H1 (cell line): ENCODE measurements around the gene RREB1. TPM values are rescaled to one million over a fixed set of nuclear protein-coding genes. Genes with fewer than 3 reads are reported as not detected.

Experiments used
- CTCF ChIA-PET: fragments of 300-600 bp; sonication (Branson Sonifier 250); formaldehyde crosslinking; loops from one replicate; lab custom pipeline; 2021; ENCODE audit not compliant: partially characterized antibody; lab: Charles Lee
- POLR2A ChIA-PET: fragments of 300-600 bp; sonication (Branson Sonifier 250); formaldehyde crosslinking; loops from one replicate; lab custom pipeline; 2021; ENCODE audit warnings: inconsistent platforms; ENCODE audit not compliant: partially characterized antibody; lab: Charles Lee
- DNase-seq, 2 experiments: peaks; one replicate each; pipeline versions ENCODE4 v3.0.0 to v3.0.0-alpha.2; 2010 to 2022; ENCODE audit warnings: low spot score in 2 of 2, low read depth in 1 of 2, mixed read lengths in 1 of 2
- FAIRE-seq: peaks from 2 replicates; lab custom pipeline; 2011; peaks lifted over from hg19 to GRCh38; lab: Jason Lieb, UNC
- H2AFZ ChIP-seq: 2 replicates; pipeline ENCODE4 v1.8.1; 2012; ENCODE audit warnings: low read length, inconsistent platforms
- H2AK5ac ChIP-seq: 2 replicates; pipeline ENCODE4 v1.6.1; 2013; ENCODE audit warnings: low read depth, low read length
- H2BK120ac ChIP-seq: replicated peaks from 2 replicates; pipeline ENCODE3; 2013; ENCODE audit warnings: low read depth, low read length, inconsistent platforms
- H2BK12ac ChIP-seq: 2 replicates; pipeline ENCODE4 v1.6.1; 2013; ENCODE audit warnings: low read depth, low read length
- H2BK15ac ChIP-seq: 2 replicates; pipeline ENCODE4 v1.6.1; 2013; ENCODE audit warnings: low read length
- H2BK20ac ChIP-seq: 2 replicates; pipeline ENCODE4 v1.6.1; 2013; ENCODE audit warnings: low read length
- H2BK5ac ChIP-seq: 2 replicates; pipeline ENCODE4 v1.6.1; 2013; ENCODE audit warnings: low read depth, low read length
- H3K14ac ChIP-seq: 2 replicates; pipeline ENCODE4 v1.6.1; 2013; ENCODE audit warnings: inconsistent platforms; ENCODE audit not compliant: insufficient read length
- H3K18ac ChIP-seq: 2 replicates; pipeline ENCODE4 v1.6.1; 2013; ENCODE audit warnings: low read length; ENCODE audit errors: extremely low read depth
- H3K23ac ChIP-seq: 2 replicates; pipeline ENCODE4 v1.6.1; 2013; ENCODE audit warnings: inconsistent platforms; ENCODE audit not compliant: insufficient read length
- H3K23me2 ChIP-seq: 2 replicates; pipeline ENCODE4 v1.6.1; 2013; ENCODE audit warnings: low read depth, low read length
- H3K27ac ChIP-seq: 2 replicates; pipeline ENCODE4 v1.6.1; 2011; ENCODE audit warnings: low read depth, low read length, inconsistent platforms
- H3K27me3 ChIP-seq, 4 experiments: replicated peaks in 1 of 4; 1 replicate in 1 of 4; 2 replicates in 3 of 4; pipeline versions ENCODE4 v1.6.1 to v1.8.1; 2011 to 2013; ENCODE audit warnings: low read length in 3 of 4, mild to moderate bottlenecking in 3 of 4, inconsistent platforms in 2 of 4, mixed read lengths in 2 of 4, moderate library complexity in 1 of 4; ENCODE audit not compliant: control insufficient read depth in 3 of 4, insufficient read depth in 3 of 4; ENCODE audit errors: extremely low read depth in 1 of 4
- H3K36me3 ChIP-seq, 4 experiments: 2 replicates each; pipeline versions ENCODE4 v1.6.1 to v1.8.1; 2011 to 2013; ENCODE audit warnings: mild to moderate bottlenecking in 4 of 4, low read length in 3 of 4, moderate library complexity in 2 of 4, control low read depth in 1 of 4, inconsistent platforms in 1 of 4; ENCODE audit not compliant: insufficient read depth in 4 of 4, control insufficient read depth in 2 of 4
- H3K4ac ChIP-seq: replicated peaks from 2 replicates; pipeline ENCODE3; 2013; ENCODE audit warnings: low read length, low read depth, mixed read lengths, inconsistent platforms; ENCODE audit not compliant: insufficient read length
- H3K4me1 ChIP-seq, 4 experiments: replicated peaks in 1 of 4; 1 replicate in 1 of 4; 2 replicates in 3 of 4; pipeline versions ENCODE4 v1.6.1 to v1.8.1; 2011 to 2013; ENCODE audit warnings: low read length in 3 of 4, inconsistent platforms in 2 of 4, mixed read lengths in 1 of 4; ENCODE audit not compliant: insufficient read depth in 4 of 4, control insufficient read depth in 3 of 4
- H3K4me2 ChIP-seq, 2 experiments: 2 replicates each; pipeline versions ENCODE4 v1.6.1 to v1.8.1; 2011 to 2013; ENCODE audit warnings: low read depth in 2 of 2, low read length in 2 of 2, control low read depth in 1 of 2, inconsistent platforms in 1 of 2, mild to moderate bottlenecking in 1 of 2; ENCODE audit not compliant: insufficient read depth in 1 of 2
- H3K4me3 ChIP-seq, 4 experiments: fragments of 200-600, 300-600 bp in 1 of 4; sonication (generic), shearing (Covaris generic), sonication (Bioruptor Twin) in 1 of 4; 2 replicates each; pipeline versions ENCODE4 v1.5.1 to v1.8.1; 2011 to 2016; ENCODE audit warnings: low read length in 4 of 4, low read depth in 3 of 4, control low read depth in 2 of 4, inconsistent platforms in 2 of 4, mild to moderate bottlenecking in 2 of 4, mixed read lengths in 1 of 4, moderate library complexity in 1 of 4; ENCODE audit not compliant: insufficient read depth in 2 of 4; ENCODE audit errors: extremely low read depth in 1 of 4
- H3K56ac ChIP-seq: replicated peaks from 2 replicates; pipeline ENCODE3; 2013; ENCODE audit warnings: low read depth, mild to moderate bottlenecking, mixed read lengths, low read length, inconsistent platforms; ENCODE audit not compliant: insufficient read length
- H3K79me1 ChIP-seq: 2 replicates; pipeline ENCODE4 v1.6.1; 2013; ENCODE audit warnings: low read depth, low read length, control low read depth
- H3K79me2 ChIP-seq, 2 experiments: 2 replicates each; pipeline versions ENCODE4 v1.6.1 to v1.8.1; 2012 to 2013; ENCODE audit warnings: low read length in 2 of 2, mild to moderate bottlenecking in 2 of 2, inconsistent platforms in 1 of 2; ENCODE audit not compliant: insufficient read depth in 2 of 2, control insufficient read depth in 1 of 2
- H3K9ac ChIP-seq, 4 experiments: replicated peaks in 1 of 4; 1 replicate in 1 of 4; 2 replicates in 3 of 4; pipeline versions ENCODE4 v1.6.1 to v1.8.1; 2011 to 2013; ENCODE audit warnings: low read depth in 3 of 4, low read length in 3 of 4, control low read depth in 2 of 4, mild to moderate bottlenecking in 2 of 4, moderate library complexity in 2 of 4, inconsistent platforms in 1 of 4; ENCODE audit errors: extremely low read depth in 1 of 4
- H3K9me3 ChIP-seq, 2 experiments: 2 replicates each; pipeline versions ENCODE4 v1.6.1 to v1.8.1; 2012 to 2013; ENCODE audit warnings: mild to moderate bottlenecking in 2 of 2, moderate library complexity in 2 of 2, control low read depth in 1 of 2, inconsistent platforms in 1 of 2, low read depth in 1 of 2, low read length in 1 of 2, mixed read lengths in 1 of 2; ENCODE audit not compliant: insufficient read depth in 2 of 2
- H4K20me1 ChIP-seq, 2 experiments: replicated peaks in 1 of 2; 2 replicates each; pipeline versions ENCODE3 to v1.8.1; 2011 to 2013; ENCODE audit warnings: inconsistent platforms in 2 of 2, low read length in 2 of 2, mild to moderate bottlenecking in 1 of 2; ENCODE audit not compliant: insufficient read depth in 2 of 2, control insufficient read depth in 1 of 2
- H4K5ac ChIP-seq: 2 replicates; pipeline ENCODE4 v1.6.1; 2013; ENCODE audit warnings: low read length, low read depth, mixed read lengths, inconsistent platforms; ENCODE audit not compliant: insufficient read length
- H4K8ac ChIP-seq: 2 replicates; pipeline ENCODE4 v1.8.0; 2013; ENCODE audit warnings: mild to moderate bottlenecking, moderate library complexity, low read length, inconsistent platforms; ENCODE audit not compliant: insufficient read depth; ENCODE audit errors: extremely low read depth
- H4K91ac ChIP-seq: replicated peaks from 2 replicates; pipeline ENCODE3; 2013; ENCODE audit warnings: low read length, mixed read lengths, inconsistent platforms; ENCODE audit not compliant: insufficient read length
- WGBS, 2 experiments: shearing (Covaris generic) in 1 of 2; methylation state at CpG; one replicate each; pipeline versions ENCODE4 v1.1.6 to v1.1.7; 2013 to 2015; ENCODE audit warnings: low lambda C conversion rate in 2 of 2, mixed read lengths in 2 of 2, inconsistent platforms in 1 of 2, low coverage in 1 of 2, missing lambda C conversion rate in 1 of 2; ENCODE audit not compliant: insufficient replicate concordance in 2 of 2, insufficient coverage in 1 of 2, insufficient read length in 1 of 2; ENCODE audit errors: extremely low coverage in 1 of 2, missing lambda C conversion rate in 1 of 2; 5-methylcytosine and 5-hydroxymethylcytosine counted together
- polyA plus RNA-seq, 7 experiments: library from polyadenylated mRNA; depleted of rRNA in 3 of 7; stranded (reverse) in 5 of 7; unstranded in 2 of 7; fragments of >200 nt in 5 of 7; fragments of 200-250 nt in 2 of 7; gene quantifications; 1 replicate in 5 of 7; 2 replicates in 1 of 7; 4 replicates in 1 of 7; pipeline versions ENCODE4 v1.2.1 to v1.2.3, GENCODE V29; 2011 to 2013; ENCODE audit warnings: missing spikeins in 2 of 7, mixed read lengths in 2 of 7
- total RNA-seq: library from RNA; stranded (reverse); fragmentation: NEBNext Ultra II Directional; extraction: Animal tissue kit (Norgen Biotek cat#: 25700); gene quantifications from 2 replicates; pipeline ENCODE4 v1.2.1, GENCODE V29; 2021

The RREB1 gene
- total and polyA plus RNA-seq, 2 of the 8 experiments (the other 6 are each of a cell fraction or from before 2014, with no cell fraction given): 3.9 to 34.7 TPM

DNA sequence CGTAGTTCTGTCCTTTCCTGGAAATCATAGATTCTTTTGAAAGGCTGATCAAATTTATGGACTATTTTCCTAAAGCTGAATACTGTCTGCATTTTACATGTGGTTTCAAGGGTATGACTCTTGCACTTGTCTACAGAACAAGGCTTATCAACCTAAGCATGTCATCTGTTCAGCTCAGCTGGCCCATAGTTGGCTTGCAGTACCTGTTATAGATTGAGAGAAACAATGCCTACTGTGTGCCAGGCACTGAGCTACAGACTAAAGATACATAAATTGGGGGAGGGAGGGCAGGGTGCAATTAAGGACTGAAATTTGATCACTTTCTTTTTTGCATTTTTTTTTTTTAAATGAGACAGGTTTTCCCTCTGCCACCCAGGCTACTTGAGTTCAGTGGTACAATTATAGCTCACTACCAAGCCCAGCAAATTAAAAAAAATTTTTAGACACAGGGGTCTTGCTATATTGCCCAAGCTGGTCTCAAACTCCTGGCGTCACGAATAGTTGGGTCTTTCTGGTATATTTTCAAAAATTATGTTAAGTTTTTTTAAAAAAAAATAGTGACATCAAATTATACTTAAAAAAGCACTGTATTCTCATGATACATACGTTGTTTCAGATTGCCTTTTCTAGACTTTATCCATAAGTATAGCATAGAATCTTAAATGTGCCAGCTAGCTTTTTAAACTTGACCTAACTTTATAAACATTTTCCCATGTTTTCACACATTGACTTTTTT is 52.2 kb downstream of the RREB1 start:
- no peak overlapping the region for H3K14ac ChIP-seq
- H3K23ac ChIP-seq: no peak overlapping the region
- H2AFZ ChIP-seq: no peak overlapping the region
- no peak overlapping the region for H2BK120ac ChIP-seq
- no peak overlapping the region for H3K4ac ChIP-seq
- ChIA-PET CTCF (interaction anchor here (0.6 to 1.4 kb wide), 7 partner anchors 21 to 234 kb away, joined by 3 to 6 read pairs (median 4); no protein-coding TSS in a partner anchor), POLR2A (interaction anchor here (0.6 kb wide), 1 partner anchor 401 kb away, joined by 3 read pairs; no protein-coding TSS in a partner anchor)
- H4K20me1 ChIP-seq: peaks cover 3 to 4% of the 10 kb centered on the region in 2 experiments
- H3K36me3 ChIP-seq: no peaks in the 10 kb centered on the region
- no peak for FAIRE-seq
- no peak overlapping the region for H3K18ac ChIP-seq
- H4K5ac ChIP-seq: no peak overlapping the region
- no peak overlapping the region for H3K9ac ChIP-seq
- H3K27ac ChIP-seq: no peak overlapping the region
- H3K56ac ChIP-seq: no peak overlapping the region
- H4K8ac ChIP-seq: no peak overlapping the region
- peaks cover 2% of the 10 kb centered on the region; the same call in 1 of the 2 replicates for H3K79me1 ChIP-seq
- peaks cover 0 to 52% of the 10 kb centered on the region in 2 experiments; a peak in 3 of 4 replicates for H3K79me2 ChIP-seq
- no peak overlapping the region for H2BK12ac ChIP-seq
- H2BK15ac ChIP-seq: no peak overlapping the region
- H2BK20ac ChIP-seq: no peak overlapping the region
- H3K23me2 ChIP-seq: no peaks in the 10 kb centered on the region; the same call in 1 of the 2 replicates
- 91% methylated on average over 4 of the region's 4 CpGs; no CpG with 5 or more reads in 1 of the 2 experiments for WGBS, 2 experiments
- no peak for DNase-seq
- no peak overlapping the region for H3K4me2 ChIP-seq
- H3K9me3 ChIP-seq: no peaks in the 10 kb centered on the region
- peaks cover 4 to 8% (median 6%) of the 10 kb centered on the region in 4 experiments; a peak in 6 of 7 replicates for H3K4me1 ChIP-seq
- no peak overlapping the region for H3K4me3 ChIP-seq
- H4K91ac ChIP-seq: no peak overlapping the region
- no peak overlapping the region for H2AK5ac ChIP-seq
- no peaks in the 10 kb centered on the region for H3K27me3 ChIP-seq
- no peak overlapping the region for H2BK5ac ChIP-seq
